Measurements from ENCODE around the gene ATG16L2.

DNA sequence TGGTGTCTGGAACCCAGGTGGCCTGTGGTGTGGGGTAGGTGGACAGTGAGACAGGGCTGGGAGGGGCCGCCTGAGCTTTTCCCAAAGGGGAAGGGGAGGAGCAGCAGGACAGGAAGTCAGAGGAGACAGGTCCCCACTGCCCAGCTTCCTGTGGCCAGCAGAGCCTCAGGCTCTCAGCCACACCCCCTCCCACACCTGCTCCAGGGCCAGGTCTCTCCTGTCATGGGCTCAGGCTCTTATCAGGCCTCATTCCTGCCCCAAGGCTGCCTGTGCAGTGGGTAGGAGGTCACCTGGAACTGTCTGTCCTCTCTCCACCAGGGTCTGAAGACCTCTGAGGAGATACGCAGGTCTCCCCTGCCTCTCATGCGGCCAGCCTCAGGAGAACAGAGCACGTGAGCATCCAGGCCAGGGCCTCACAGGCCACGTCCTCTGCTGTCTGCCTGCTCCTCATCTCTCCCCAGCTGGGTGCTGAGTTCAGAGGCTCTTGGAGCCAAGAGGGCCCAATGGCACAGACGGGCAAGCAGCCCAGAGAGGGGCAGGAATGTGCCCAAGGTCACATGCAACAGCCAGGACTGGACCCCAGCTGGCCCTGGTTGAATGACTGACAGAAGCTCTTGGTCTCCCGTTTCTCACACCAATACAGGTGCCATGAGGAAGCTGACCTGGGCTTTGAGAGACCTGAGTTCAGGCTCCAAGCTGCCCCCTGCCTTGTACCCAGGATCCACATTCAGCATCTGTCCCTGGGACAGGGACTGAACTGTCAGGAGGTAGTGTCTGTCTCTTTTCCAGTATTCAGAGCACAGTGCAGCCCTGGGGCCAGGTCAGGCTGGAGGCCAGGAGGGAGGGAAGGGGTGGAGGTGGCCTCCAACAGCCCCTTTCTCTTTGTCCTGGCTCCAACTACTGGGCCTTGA lies 37.1 kb upstream of the ATG16L2 start:
- TF ChIP-seq, protein P1, sequence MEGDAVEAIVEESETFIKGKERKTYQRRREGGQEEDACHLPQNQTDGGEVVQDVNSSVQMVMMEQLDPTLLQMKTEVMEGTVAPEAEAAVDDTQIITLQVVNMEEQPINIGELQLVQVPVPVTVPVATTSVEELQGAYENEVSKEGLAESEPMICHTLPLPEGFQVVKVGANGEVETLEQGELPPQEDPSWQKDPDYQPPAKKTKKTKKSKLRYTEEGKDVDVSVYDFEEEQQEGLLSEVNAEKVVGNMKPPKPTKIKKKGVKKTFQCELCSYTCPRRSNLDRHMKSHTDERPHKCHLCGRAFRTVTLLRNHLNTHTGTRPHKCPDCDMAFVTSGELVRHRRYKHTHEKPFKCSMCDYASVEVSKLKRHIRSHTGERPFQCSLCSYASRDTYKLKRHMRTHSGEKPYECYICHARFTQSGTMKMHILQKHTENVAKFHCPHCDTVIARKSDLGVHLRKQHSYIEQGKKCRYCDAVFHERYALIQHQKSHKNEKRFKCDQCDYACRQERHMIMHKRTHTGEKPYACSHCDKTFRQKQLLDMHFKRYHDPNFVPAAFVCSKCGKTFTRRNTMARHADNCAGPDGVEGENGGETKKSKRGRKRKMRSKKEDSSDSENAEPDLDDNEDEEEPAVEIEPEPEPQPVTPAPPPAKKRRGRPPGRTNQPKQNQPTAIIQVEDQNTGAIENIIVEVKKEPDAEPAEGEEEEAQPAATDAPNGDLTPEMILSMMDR (IDR thresholded peaks at IDR 0.05), result no peak
- TF ChIP-seq POLR2A (IDR thresholded peaks at IDR 0.05), result no peak

Data from thyroid gland (tissue), 4 donors.